Adrenal gland (tissue), 5 donors: ENCODE data around the gene CYBA.

Source experiments
- POLR2A ChIP-seq, 2 donors: fragments of 450-650 bp; IDR thresholded peaks; one replicate each; pipeline ENCODE4 v1.6.1; 2017; ENCODE audit warnings: antibody characterized with exemption in 2 of 2, mild to moderate bottlenecking in 2 of 2, moderate library complexity in 1 of 2
- TF ChIP-seq, protein P1 (sequence below), 6 experiments: fragments of 450-650 bp in 4 of 6; fragments of 200-600 bp in 2 of 6; sonication (generic) in 1 of 6; IDR thresholded peaks; 1 replicate in 5 of 6; 2 replicates in 1 of 6; pipeline versions ENCODE4 v1.5.1 to v1.8.0; 2016 to 2021; ENCODE audit warnings: antibody characterized with exemption in 6 of 6, mild to moderate bottlenecking in 2 of 6, moderate library complexity in 1 of 6
- donor health status: DM: no; HTN: no; CAD: no.

DNA sequence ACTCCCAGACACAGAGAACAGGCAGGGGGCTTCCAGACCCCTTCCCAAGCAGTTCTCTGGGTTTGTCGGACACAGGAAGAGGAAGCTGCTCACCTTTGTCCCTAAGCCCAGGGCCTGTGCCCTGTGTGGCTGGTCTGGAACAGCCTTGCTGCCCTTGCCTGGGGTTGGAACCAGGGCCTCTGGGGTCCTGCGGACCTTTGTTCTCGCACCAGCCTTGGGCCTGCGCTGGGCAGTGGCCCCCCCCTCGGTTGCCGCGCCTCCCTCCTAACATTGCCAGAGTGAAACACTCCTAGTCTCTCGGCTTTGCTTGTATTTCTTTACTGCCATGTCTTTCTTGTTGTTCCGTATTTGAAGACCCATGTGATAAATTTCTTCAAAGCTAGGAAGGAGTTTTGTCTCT is 21.0 kb downstream of the CYBA start:
- TF ChIP-seq, protein P1, sequence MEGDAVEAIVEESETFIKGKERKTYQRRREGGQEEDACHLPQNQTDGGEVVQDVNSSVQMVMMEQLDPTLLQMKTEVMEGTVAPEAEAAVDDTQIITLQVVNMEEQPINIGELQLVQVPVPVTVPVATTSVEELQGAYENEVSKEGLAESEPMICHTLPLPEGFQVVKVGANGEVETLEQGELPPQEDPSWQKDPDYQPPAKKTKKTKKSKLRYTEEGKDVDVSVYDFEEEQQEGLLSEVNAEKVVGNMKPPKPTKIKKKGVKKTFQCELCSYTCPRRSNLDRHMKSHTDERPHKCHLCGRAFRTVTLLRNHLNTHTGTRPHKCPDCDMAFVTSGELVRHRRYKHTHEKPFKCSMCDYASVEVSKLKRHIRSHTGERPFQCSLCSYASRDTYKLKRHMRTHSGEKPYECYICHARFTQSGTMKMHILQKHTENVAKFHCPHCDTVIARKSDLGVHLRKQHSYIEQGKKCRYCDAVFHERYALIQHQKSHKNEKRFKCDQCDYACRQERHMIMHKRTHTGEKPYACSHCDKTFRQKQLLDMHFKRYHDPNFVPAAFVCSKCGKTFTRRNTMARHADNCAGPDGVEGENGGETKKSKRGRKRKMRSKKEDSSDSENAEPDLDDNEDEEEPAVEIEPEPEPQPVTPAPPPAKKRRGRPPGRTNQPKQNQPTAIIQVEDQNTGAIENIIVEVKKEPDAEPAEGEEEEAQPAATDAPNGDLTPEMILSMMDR (IDR thresholded peaks at IDR 0.05): no peak
- no peak for TF ChIP-seq POLR2A (IDR thresholded peaks at IDR 0.05)
